ENCODE results near the gene CCDC18.
"Not testable (repeated sequence)": the region's sequence is repeated elsewhere in the genome, so short reads cannot be mapped to it uniquely, and the experiment has no call there.

CCDC18 gene

DNA sequence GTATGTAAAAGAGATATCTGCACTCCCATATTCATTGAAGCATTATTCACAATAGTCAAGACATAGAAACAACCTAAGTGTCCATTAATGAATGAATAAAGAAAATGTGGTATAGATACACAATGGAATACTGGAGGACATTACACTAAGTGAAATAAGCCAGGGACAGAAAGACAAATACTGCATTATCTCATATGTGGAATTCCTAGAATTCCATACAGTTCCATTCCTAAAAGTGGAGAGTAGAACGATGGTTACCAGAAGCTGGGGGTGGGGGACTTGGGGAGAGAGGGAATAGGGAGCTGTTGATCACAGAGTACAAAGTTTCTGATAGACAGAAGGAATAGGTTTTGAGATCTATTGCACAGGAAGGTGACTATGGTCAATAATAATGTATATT is 7.7 kb upstream of the CCDC18 start:
- TF ChIP-seq, protein P1, sequence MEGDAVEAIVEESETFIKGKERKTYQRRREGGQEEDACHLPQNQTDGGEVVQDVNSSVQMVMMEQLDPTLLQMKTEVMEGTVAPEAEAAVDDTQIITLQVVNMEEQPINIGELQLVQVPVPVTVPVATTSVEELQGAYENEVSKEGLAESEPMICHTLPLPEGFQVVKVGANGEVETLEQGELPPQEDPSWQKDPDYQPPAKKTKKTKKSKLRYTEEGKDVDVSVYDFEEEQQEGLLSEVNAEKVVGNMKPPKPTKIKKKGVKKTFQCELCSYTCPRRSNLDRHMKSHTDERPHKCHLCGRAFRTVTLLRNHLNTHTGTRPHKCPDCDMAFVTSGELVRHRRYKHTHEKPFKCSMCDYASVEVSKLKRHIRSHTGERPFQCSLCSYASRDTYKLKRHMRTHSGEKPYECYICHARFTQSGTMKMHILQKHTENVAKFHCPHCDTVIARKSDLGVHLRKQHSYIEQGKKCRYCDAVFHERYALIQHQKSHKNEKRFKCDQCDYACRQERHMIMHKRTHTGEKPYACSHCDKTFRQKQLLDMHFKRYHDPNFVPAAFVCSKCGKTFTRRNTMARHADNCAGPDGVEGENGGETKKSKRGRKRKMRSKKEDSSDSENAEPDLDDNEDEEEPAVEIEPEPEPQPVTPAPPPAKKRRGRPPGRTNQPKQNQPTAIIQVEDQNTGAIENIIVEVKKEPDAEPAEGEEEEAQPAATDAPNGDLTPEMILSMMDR (IDR thresholded peaks at IDR 0.05; ENCODE audit: low read depth, low read length), result no peak
- no peak for TF ChIP-seq EZH2phosphoT487 (IDR thresholded peaks at IDR 0.05; ENCODE audit: low read depth)
- H3K4me1 ChIP-seq (ENCODE audit: low read length), result peaks cover 12% of the 10 kb centered on the region
- H3K79me2 ChIP-seq (ENCODE audit: low read length), result peaks cover 94% of the 10 kb centered on the region
- H3K27me3 ChIP-seq (ENCODE audit: low read depth, low read length), result no peaks in the 10 kb centered on the region
- H3K36me3 ChIP-seq (replicated peaks; ENCODE audit: low read depth, low read length), result peaks cover 22% of the 10 kb centered on the region
- no peaks in the 10 kb centered on the region for H3K9me3 ChIP-seq (ENCODE audit: insufficient read depth, low read length)
- H2AFZ ChIP-seq (ENCODE audit: low read depth, low read length), result no peak overlapping the region
- H3K27ac ChIP-seq (ENCODE audit: low read length), result no peak overlapping the region
- peaks cover 65% of the 10 kb centered on the region for H4K20me1 ChIP-seq (ENCODE audit: insufficient read depth, low read length)
- H3K9ac ChIP-seq (ENCODE audit: low read length), result no peak overlapping the region
- peak overlapping the region; percentile 18; the same call in 1 of the 2 replicates for H3K4me2 ChIP-seq (ENCODE audit: low read length)
- H3K4me3 ChIP-seq (ENCODE audit: low read length), result no peak overlapping the region

DNA sequence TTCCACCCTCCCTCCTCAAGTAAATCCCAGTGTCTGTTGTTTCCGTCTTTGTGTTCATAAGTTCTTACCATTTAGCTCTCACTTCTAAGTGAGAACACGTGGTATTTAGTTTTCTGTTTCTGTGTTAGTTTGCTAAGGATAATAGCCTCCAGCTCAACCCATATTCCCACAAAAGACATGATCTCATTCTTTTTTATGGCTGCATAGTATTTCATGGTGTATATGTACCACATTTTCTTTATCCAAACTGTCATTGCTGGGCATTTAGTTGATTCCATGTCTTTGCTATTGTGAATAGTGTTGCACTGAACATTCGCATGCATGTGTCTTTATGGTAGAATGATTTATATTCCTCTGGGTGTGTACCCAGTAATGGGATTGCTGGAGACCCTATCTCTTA is 5.9 kb upstream of the CCDC18 start:
- H3K27ac ChIP-seq (ENCODE audit: low read length); H3K4me2 ChIP-seq (ENCODE audit: low read length); H3K4me3 ChIP-seq (ENCODE audit: low read length); H3K9ac ChIP-seq (ENCODE audit: low read length); H2AFZ ChIP-seq (ENCODE audit: low read depth, low read length); H3K27me3 ChIP-seq (ENCODE audit: low read depth, low read length); H3K9me3 ChIP-seq (ENCODE audit: insufficient read depth, low read length): not testable (repeated sequence)
- Histone ChIP-seq H3K79me2 (ENCODE audit: low read length) (peaks cover 96% of the 10 kb centered on the region), H4K20me1 (ENCODE audit: insufficient read depth, low read length) (peaks cover 70% of the 10 kb centered on the region), H3K36me3 (replicated peaks; ENCODE audit: low read depth, low read length) (peaks cover 28% of the 10 kb centered on the region), H3K4me1 (ENCODE audit: low read length) (peaks cover 24% of the 10 kb centered on the region)

DNA sequence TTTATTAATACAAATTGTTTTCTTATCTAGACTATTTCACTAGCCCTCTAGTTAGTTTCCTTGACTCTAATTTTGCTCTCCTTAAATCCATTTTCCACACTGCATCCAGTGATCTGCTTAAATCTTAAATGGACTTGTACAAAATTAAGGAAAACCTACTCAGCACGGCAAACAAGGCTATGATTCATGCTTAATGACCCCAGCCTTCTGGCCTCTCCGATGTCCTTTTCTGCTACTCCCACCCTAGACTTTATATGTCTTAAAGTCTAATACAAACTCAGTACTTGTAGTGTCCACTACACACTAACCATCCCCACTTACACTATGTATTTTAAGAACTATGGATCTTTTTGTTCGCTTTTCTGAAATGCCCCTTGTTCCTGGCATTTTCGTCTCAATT is 2.5 kb upstream of the CCDC18 start:
- peaks cover 16% of the 10 kb centered on the region for H3K36me3 ChIP-seq (replicated peaks; ENCODE audit: low read depth, low read length)
- H3K9ac ChIP-seq (ENCODE audit: low read length), result no peak overlapping the region
- TF ChIP-seq, protein P1 (IDR thresholded peaks at IDR 0.05; ENCODE audit: low read depth, low read length), result no peak
- TF ChIP-seq EZH2phosphoT487 (IDR thresholded peaks at IDR 0.05; ENCODE audit: low read depth), result no peak
- H3K27me3 ChIP-seq (ENCODE audit: low read depth, low read length), result no peaks in the 10 kb centered on the region
- H2AFZ ChIP-seq (ENCODE audit: low read depth, low read length), result no peak overlapping the region
- peaks cover 87% of the 10 kb centered on the region for H3K79me2 ChIP-seq (ENCODE audit: low read length)
- peak overlapping the region; percentile 77 for H3K4me2 ChIP-seq (ENCODE audit: low read length)
- no peaks in the 10 kb centered on the region for H3K9me3 ChIP-seq (ENCODE audit: insufficient read depth, low read length)
- no peak overlapping the region for H3K27ac ChIP-seq (ENCODE audit: low read length)
- peaks cover 41% of the 10 kb centered on the region for H4K20me1 ChIP-seq (ENCODE audit: insufficient read depth, low read length)
- no peak overlapping the region for H3K4me3 ChIP-seq (ENCODE audit: low read length)
- H3K4me1 ChIP-seq (ENCODE audit: low read length), result peaks cover 21% of the 10 kb centered on the region

DNA sequence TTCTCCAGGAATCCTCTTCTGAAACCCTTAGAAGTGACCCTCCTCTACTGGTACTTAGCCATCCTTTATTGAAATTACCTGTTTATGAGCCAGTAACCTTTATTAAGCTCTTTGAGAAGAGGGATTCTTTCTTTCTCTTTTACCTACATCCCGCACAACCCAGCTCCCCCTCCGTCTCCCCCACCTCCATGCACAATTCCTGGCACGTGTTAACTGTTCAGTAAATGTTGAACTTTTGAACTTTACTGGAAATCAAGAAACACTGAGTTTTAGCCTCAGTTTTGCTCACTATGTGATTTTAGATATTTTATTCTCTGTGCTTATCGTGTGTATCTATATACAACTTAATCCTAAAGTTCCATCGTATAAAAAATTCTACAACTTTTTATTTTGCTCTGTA is 2.1 kb upstream of the CCDC18 start:
- Histone ChIP-seq H3K79me2 (ENCODE audit: low read length) (peaks cover 87% of the 10 kb centered on the region), H3K4me3 (ENCODE audit: low read length) (peak overlapping the region; percentile 100), H2AFZ (ENCODE audit: low read depth, low read length) (no peak overlapping the region), H3K4me1 (ENCODE audit: low read length) (peaks cover 19% of the 10 kb centered on the region), H3K27ac (ENCODE audit: low read length) (no peak overlapping the region), H3K27me3 (ENCODE audit: low read depth, low read length) (no peaks in the 10 kb centered on the region), H3K9me3 (ENCODE audit: insufficient read depth, low read length) (no peaks in the 10 kb centered on the region), H4K20me1 (ENCODE audit: insufficient read depth, low read length) (peaks cover 37% of the 10 kb centered on the region), H3K4me2 (ENCODE audit: low read length) (peak overlapping the region; percentile 77), H3K9ac (ENCODE audit: low read length) (0 out of 2 replicates have a peak overlapping the region, but pooled peaks have one; percentile 100), H3K36me3 (replicated peaks; ENCODE audit: low read depth, low read length) (peaks cover 16% of the 10 kb centered on the region)
- no peak for TF ChIP-seq EZH2phosphoT487 (IDR thresholded peaks at IDR 0.05; ENCODE audit: low read depth)
- TF ChIP-seq, protein P1 (IDR thresholded peaks at IDR 0.05; ENCODE audit: low read depth, low read length), result no peak
